Ishikawa (cell line): ENCODE measurements around the gene ZFP1.

Source experiments
- EP300 ChIP-seq: IDR thresholded peaks from 2 replicates; pipeline ENCODE4 v1.6.1; 2012; ENCODE audit warnings: borderline replicate concordance
- TAF1 ChIP-seq: IDR thresholded peaks from 2 replicates; pipeline ENCODE4 v1.6.1; 2012; ENCODE audit warnings: low read depth, mild to moderate bottlenecking
- TCF12 ChIP-seq: IDR thresholded peaks from 2 replicates; pipeline ENCODE4 v1.6.1; 2012; ENCODE audit warnings: low read depth
- YY1 ChIP-seq: IDR thresholded peaks from 2 replicates; pipeline ENCODE4 v1.6.1; 2012; ENCODE audit warnings: low read depth

DNA sequence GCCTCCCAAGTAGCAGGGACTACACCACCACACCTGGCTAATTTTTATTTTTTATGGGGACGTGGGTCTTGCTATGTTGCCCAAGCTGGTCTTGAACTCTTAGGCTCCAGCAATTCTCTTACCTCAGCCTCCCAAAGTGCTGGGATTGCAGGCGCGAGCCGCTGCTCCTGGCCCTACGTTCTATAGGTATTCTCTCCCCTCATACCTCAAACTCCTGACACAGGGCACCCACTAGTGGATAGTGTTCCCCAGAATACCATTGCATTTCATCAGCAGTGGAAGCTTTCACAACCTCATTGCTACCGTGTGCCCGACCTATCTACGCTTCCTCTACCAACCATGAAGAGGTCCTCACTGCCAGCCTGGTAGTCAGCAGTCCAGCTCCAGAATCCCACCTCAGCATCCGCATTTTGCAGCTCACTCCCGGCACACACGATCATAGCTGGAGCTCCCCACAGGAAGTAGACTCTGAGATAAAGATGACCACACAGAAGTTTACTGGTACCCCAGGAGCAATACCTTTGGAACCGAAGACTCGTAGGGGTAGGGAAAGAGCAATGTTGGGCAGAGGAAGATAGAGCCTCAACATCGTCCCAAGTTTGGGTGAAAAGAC, 49.3 kb downstream of the ZFP1 start:
- TF ChIP-seq EP300 (no peak), YY1 (no peak), TAF1 (no peak), TCF12 (no peak)
